Stimulated activated CD4-positive, alpha-beta T cell treated with anti-CD3 and anti-CD28 coated beads, TNF-alpha, amount 100 ng/mL, for 1 hour (primary cell): ENCODE data around the gene TCEAL9.
"Not testable (repeated sequence)": the region's sequence is repeated elsewhere in the genome, so short reads cannot be mapped to it uniquely, and the experiment has no call there.

Experiments
- DNase-seq, 3 donors: peaks; one replicate each; pipeline ENCODE4 v3.0.0-alpha.2; 2020; ENCODE audit warnings: low read depth in 3 of 3, low spot score in 1 of 3

TCEAL9 gene

DNA sequence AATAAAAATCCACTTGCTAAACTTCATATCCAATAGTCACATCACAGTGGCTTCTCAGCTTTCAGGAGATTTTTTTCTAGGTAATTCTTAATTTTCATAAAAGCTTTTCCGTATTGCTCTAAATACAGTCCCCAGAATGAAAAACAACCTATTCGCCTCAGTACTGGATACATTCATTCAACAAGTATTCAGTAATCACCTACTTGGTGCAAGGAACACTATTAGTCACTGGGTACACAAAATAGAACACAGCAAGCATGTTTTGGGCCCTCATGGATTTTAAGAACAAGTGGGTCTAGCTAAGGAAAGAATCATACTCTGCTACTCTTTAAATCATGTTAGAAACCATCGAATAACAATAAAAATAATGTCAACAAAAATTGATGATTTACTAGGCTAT lies 17.3 kb downstream of the TCEAL9 start:
- no peak for DNase-seq

GRCh38 chrX:103376118-103376978 lies 20.0 kb downstream of the TCEAL9 start, which contains the start of gene BEX3:
TSS of gene BEX3 (plus strand) at chrX:103376538. CDS start at chrX:103377522, 984 bp downstream.
- DNase-seq, result no peak

DNA sequence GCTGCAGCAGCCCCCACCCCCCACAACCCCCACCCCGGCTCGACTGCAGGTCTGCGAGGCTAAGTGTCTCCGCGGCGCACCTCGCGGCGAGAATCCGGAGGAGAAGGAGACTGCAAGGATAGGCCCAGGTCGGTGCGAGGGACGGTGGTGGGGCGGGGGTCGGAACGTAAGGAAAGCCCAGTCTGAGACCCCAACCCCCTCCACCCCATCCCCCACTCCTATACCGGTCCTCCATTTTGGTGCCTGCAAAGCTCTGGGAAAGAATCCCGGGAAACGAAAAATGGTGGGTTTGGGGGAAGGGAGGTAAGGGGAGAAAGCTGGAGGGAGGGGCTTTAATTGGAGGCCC lies 20.6 kb downstream of the TCEAL9 start:
- DNase-seq, result no peak

GRCh38 chrX:103378990-103379389 lies 22.7 kb downstream of the TCEAL9 start:
- DNase-seq, result no peak

DNA sequence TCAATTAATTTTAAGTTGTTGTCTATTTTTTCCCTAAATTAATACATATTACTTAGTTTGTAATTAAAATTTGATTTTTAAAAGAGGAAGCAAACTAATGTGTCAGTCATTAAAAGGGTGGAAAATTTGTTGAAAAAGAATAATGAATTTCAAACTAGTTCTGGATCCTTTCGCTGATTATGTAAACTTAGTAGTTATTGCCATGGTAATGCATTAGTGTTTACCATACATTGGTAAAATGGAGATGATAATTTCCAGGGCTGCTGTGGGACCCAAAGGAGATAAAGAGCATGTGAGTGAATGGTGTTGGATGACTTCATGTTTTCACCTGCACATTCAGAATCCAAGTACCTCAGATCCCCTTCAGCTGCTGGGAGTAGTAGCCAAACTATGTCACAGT lies 26.6 kb downstream of the TCEAL9 start:
- DNase-seq, result no peak

GRCh38 chrX:103384672-103385071 lies 28.4 kb downstream of the TCEAL9 start:
- no peak for DNase-seq

- not testable (repeated sequence) for DNase-seq
Observed at GRCh38 chrX:103385283-103385830, 29.1 kb downstream of the TCEAL9 start.

DNA sequence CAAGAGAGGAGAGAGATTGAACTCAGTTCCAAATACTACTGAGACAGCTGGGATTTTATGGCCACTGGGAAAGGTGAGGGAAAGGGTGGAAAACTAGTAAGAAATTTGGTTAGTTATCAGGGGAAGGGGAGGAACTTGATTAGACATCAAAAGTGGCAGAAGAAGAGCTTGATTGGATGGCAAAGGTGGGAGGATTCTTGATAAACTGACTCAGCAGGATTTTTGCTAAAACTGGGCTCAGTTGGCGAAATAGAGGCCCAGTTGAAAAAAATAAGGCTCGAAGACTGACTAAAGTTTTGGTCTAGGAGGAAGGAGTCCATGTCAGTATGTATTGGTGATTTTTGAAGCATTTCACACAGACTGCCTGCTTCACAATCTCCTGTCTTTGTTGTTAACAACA lies 30.0 kb downstream of the TCEAL9 start:
- no peak for DNase-seq

DNA sequence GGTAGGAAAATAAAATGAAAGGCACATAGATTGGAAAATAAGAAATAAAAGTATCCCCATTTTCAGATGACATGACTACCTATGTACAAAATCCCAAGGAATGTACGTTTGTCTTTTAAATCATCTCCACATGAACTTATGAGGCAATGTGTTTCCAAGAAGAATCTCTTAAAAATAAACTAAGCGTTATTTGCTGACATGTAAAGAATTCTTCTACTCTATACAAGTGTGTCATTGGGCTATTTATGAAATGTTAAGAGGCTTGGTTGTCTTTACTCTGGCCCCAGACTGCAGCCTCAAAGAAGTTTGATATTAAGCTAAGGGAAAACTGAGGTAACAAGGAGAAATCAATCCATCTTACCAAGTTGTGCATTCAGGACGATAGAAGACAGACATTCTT lies 37.2 kb downstream of the TCEAL9 start:
- no peak for DNase-seq

- DNase-seq, result no peak
Observed at GRCh38 chrX:103396186-103396585, 39.9 kb downstream of the TCEAL9 start.

GRCh38 chrX:103396660-103397059 lies 40.4 kb downstream of the TCEAL9 start:
- DNase-seq, result no peak

GRCh38 chrX:103397707-103398106 lies 41.4 kb downstream of the TCEAL9 start:
- no peak for DNase-seq

GRCh38 chrX:103398421-103398864 lies 42.1 kb downstream of the TCEAL9 start:
- no peak for DNase-seq

DNA sequence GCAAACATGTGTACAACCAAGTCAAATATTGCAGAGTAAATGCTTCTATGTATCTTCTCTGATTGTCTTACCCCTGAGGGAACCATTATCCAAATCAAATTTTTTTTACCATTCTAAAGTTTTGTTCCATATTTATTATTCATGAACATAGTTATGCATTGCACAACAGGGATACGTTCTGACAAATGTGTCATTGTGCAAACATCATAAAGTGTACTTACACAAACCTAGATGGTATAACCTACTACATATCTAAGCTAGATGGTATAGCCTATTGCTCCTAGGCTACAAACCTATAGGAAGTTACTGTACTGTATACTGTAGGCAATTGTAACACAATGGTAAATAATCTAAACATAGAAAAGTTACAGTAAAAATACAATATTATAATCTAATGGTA lies 43.4 kb downstream of the TCEAL9 start:
- DNase-seq, result no peak

DNA sequence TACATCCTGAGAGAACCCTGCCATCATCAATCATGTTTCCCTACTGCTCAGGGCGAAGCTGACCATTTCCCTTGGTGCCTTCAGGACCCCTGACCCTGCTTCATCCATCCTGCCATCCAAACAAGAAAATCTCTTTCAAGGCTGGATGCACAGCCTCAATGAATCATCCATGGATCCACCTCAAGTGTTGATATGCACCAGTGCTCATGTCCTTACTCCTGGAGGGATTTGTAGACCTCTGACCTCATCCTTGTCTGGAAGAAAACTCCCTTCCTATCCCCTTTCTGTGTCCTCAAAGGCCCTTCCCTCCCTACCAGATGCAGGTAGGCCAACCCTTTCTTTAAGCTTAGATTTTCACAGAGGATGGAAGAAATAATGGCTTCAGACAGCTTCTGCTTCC lies 44.6 kb downstream of the TCEAL9 start:
- DNase-seq, result no peak

- peak in 1 of 3 donors; percentile 0 for DNase-seq
Observed at GRCh38 chrX:103404231-103405008, 48.1 kb downstream of the TCEAL9 start.

DNA sequence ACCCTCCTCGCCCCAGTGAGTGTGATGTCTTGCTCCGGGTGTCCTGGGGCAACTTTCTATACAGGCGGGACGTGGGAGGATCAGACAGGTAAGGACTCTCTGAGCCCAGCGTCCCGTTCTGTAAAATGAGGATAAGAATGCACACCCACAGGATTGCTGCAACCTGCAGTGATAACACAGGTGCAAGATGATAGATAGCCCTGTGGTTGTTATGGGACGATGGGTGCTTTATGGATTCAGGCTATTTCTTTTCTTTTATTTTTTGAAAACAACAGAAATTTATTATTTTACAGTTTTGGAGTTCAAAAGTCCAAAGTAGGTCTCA lies 48.7 kb downstream of the TCEAL9 start:
- DNase-seq, result no peak

GRCh38 chrX:103406256-103406655 lies 50.0 kb downstream of the TCEAL9 start:
- DNase-seq, result no peak

DNA sequence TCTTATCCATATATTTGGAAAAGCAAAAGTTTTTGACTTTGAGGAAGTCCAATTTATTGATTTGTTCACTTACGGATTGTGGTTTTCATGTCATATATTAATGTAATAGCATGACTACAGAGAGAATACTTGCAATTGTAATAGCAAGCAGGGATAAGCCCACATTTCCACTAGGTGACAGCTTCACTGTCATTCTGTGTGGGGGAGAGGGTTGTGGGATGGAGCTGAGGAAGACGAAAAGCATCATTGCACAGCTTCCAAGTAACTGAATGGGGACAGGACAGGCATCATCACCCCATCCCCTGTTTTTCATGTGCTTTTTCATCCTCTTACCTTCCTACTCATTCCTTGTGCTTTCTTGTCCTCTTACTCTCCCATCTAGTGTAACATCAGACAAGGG lies 51.5 kb downstream of the TCEAL9 start:
- DNase-seq, result no peak
